HG03108 (cell line): ENCODE measurements around the gene OSMR.

Source experiments
- ATAC-seq: cut with Tn5 transposase; IDR thresholded peaks from one replicate; pipeline ENCODE4 v1.9.1; 2021; ENCODE audit warnings: moderate library complexity; ENCODE audit not compliant: unreplicated experiment

Gene OSMR

GRCh38 chr5:38870595-38870994 is 24.8 kb downstream of the OSMR start:
- no peak for ATAC-seq

- no peak for ATAC-seq
Observed at GRCh38 chr5:38871058-38871605, 25.3 kb downstream of the OSMR start.

GRCh38 chr5:38871790-38872551 is 26.2 kb downstream of the OSMR start:
- no peak for ATAC-seq

- no peak for ATAC-seq
Observed at GRCh38 chr5:38872826-38873225, 27.0 kb downstream of the OSMR start.

GRCh38 chr5:38874948-38875456 is 29.2 kb downstream of the OSMR start:
- no peak for ATAC-seq

- no peak for ATAC-seq
Observed at GRCh38 chr5:38878391-38879077, 32.7 kb downstream of the OSMR start.

- no peak for ATAC-seq
Observed at GRCh38 chr5:38879078-38879460, 33.3 kb downstream of the OSMR start.

GRCh38 chr5:38883842-38884241 is 38.0 kb downstream of the OSMR start:
- ATAC-seq: no peak

- no peak for ATAC-seq
Observed at GRCh38 chr5:38885208-38885607, 39.4 kb downstream of the OSMR start.

- ATAC-seq: no peak
Observed at GRCh38 chr5:38888041-38888440, 42.2 kb downstream of the OSMR start.

- ATAC-seq: no peak
Observed at GRCh38 chr5:38889424-38889823, 43.6 kb downstream of the OSMR start.

GRCh38 chr5:38891563-38891962 is 45.8 kb downstream of the OSMR start:
- ATAC-seq: no peak

- no peak for ATAC-seq
Observed at GRCh38 chr5:38892363-38892762, 46.6 kb downstream of the OSMR start.

- no peak for ATAC-seq
Observed at GRCh38 chr5:38896760-38897159, 50.9 kb downstream of the OSMR start.

GRCh38 chr5:38899936-38900335 is 54.1 kb downstream of the OSMR start:
- ATAC-seq: no peak

- ATAC-seq: no peak
Observed at GRCh38 chr5:38905516-38905915, 59.7 kb downstream of the OSMR start.

GRCh38 chr5:38906503-38906902 is 60.7 kb downstream of the OSMR start:
- ATAC-seq: no peak

- no peak for ATAC-seq
Observed at GRCh38 chr5:38911933-38912332, 66.1 kb downstream of the OSMR start.

- ATAC-seq: no peak
Observed at GRCh38 chr5:38913714-38914113, 67.9 kb downstream of the OSMR start.

GRCh38 chr5:38916802-38917201 is 71.0 kb downstream of the OSMR start:
- no peak for ATAC-seq

- ATAC-seq: no peak
Observed at GRCh38 chr5:38921174-38921573, 75.4 kb downstream of the OSMR start.

GRCh38 chr5:38922199-38922598 is 76.4 kb downstream of the OSMR start:
- peak; percentile 59 for ATAC-seq
